IMR-90 (cell line): ENCODE results near the gene PIAS1. TPM values are rescaled to one million over a fixed set of nuclear protein-coding genes. Genes with fewer than 3 reads are reported as not detected.

Experiments used
- ATAC-seq: fragments of 200-7000 bp; cut with Tn5 transposase; 2 replicates; pipeline ENCODE4 v1.9.1; 2020; ENCODE audit warnings: low read depth, mild to moderate bottlenecking, moderate library complexity
- BruUV-seq: library from RNA; stranded (reverse); fragments of 400-500 nt; replicated peaks from 2 replicates; lab custom pipeline; 2021; lab: Mats Ljungman, UMichigan
- CTCF ChIA-PET: fragments of 300-600 bp; formaldehyde crosslinking; extraction: SDS; loops from one replicate; lab custom pipeline; 2021; ENCODE audit warnings: antibody characterized with exemption; lab: Yijun Ruan, JAX
- POLR2A ChIA-PET: fragments of 300-600 bp; sonication (Branson Sonifier 250); formaldehyde crosslinking; loops from one replicate; lab custom pipeline; 2022; ENCODE audit warnings: antibody characterized with exemption; ENCODE audit not compliant: unreplicated experiment; lab: Charles Lee
- DNase-seq: peaks from one replicate; pipeline ENCODE4 v3.0.0; 2013
- H2AFZ ChIP-seq: replicated peaks from 2 replicates; pipeline ENCODE3; 2013; ENCODE audit warnings: low read length, mild to moderate bottlenecking; ENCODE audit not compliant: poor library complexity
- H2AK5ac ChIP-seq: 2 replicates; pipeline ENCODE4 v1.6.1; 2013; ENCODE audit warnings: low read depth, low read length, inconsistent platforms
- H2AK9ac ChIP-seq: replicated peaks from 2 replicates; pipeline ENCODE3; 2013; ENCODE audit warnings: mild to moderate bottlenecking, low read depth, low read length, moderate library complexity; ENCODE audit not compliant: poor library complexity
- H2BK120ac ChIP-seq: 2 replicates; pipeline ENCODE4 v1.6.1; 2013; ENCODE audit warnings: low read depth, low read length, inconsistent platforms
- H2BK15ac ChIP-seq: 3 replicates; pipeline ENCODE4 v1.6.1; 2013; ENCODE audit warnings: low read depth, low read length, inconsistent platforms
- H2BK20ac ChIP-seq: 2 replicates; pipeline ENCODE4 v1.6.1; 2013; ENCODE audit warnings: low read depth, mild to moderate bottlenecking, inconsistent platforms, low read length, moderate library complexity
- H2BK5ac ChIP-seq: 2 replicates; pipeline ENCODE4 v1.6.1; 2013; ENCODE audit warnings: mild to moderate bottlenecking, low read depth, low read length, inconsistent platforms; ENCODE audit not compliant: poor library complexity, severe bottlenecking
- H3K14ac ChIP-seq: replicated peaks from 2 replicates; pipeline ENCODE4 v1.6.1; 2013; ENCODE audit warnings: low read depth, low read length, inconsistent platforms
- H3K18ac ChIP-seq: 2 replicates; pipeline ENCODE4 v1.6.1; 2013; ENCODE audit warnings: low read depth, low read length, control low read depth
- H3K23ac ChIP-seq: 2 replicates; pipeline ENCODE4 v1.6.1; 2013; ENCODE audit warnings: low read depth, low read length, inconsistent platforms
- H3K27ac ChIP-seq: 2 replicates; pipeline ENCODE4 v1.5.1; 2013; ENCODE audit warnings: mild to moderate bottlenecking, control low read depth, low read length; ENCODE audit not compliant: insufficient read depth
- H3K27me3 ChIP-seq: 2 replicates; pipeline ENCODE4 v1.6.1; 2013; ENCODE audit warnings: low read length; ENCODE audit not compliant: control insufficient read depth, insufficient read depth
- H3K36me3 ChIP-seq: 2 replicates; pipeline ENCODE4 v1.6.1; 2013; ENCODE audit warnings: low read length, mixed read lengths; ENCODE audit not compliant: control insufficient read depth, insufficient read depth
- H3K4ac ChIP-seq: 2 replicates; pipeline ENCODE4 v1.6.1; 2013; ENCODE audit warnings: low read depth, low read length, inconsistent platforms
- H3K4me1 ChIP-seq: 2 replicates; pipeline ENCODE4 v1.6.1; 2013; ENCODE audit warnings: low read length, mixed read lengths; ENCODE audit not compliant: control insufficient read depth, insufficient read depth
- H3K4me2 ChIP-seq: 2 replicates; pipeline ENCODE4 v1.6.1; 2013; ENCODE audit warnings: low read depth, mild to moderate bottlenecking, control low read depth, low read length, moderate library complexity
- H3K4me3 ChIP-seq: 2 replicates; pipeline ENCODE4 v1.5.1; 2013; ENCODE audit warnings: low read depth, mild to moderate bottlenecking, control low read depth, low read length, moderate library complexity; ENCODE audit not compliant: insufficient read depth
- H3K56ac ChIP-seq: 2 replicates; pipeline ENCODE4 v1.6.1; 2013; ENCODE audit warnings: low read length, inconsistent platforms; ENCODE audit not compliant: insufficient read depth; ENCODE audit errors: extremely low read depth
- H3K79me1 ChIP-seq, 2 experiments: 2 replicates each; pipeline ENCODE4 v1.6.1; 2013; ENCODE audit warnings: low read length in 2 of 2, inconsistent platforms in 1 of 2, low read depth in 1 of 2
- H3K9ac ChIP-seq: 2 replicates; pipeline ENCODE4 v1.6.1; 2013; ENCODE audit warnings: low read depth, low read length, control low read depth
- H3K9me1 ChIP-seq: 2 replicates; pipeline ENCODE4 v1.6.1; 2013; ENCODE audit warnings: low read length, inconsistent platforms; ENCODE audit not compliant: insufficient read depth
- H3K9me3 ChIP-seq: 2 replicates; pipeline ENCODE4 v1.6.1; 2013; ENCODE audit warnings: low read length; ENCODE audit not compliant: control insufficient read depth, insufficient read depth
- H4K20me1 ChIP-seq: 2 replicates; pipeline ENCODE4 v1.6.1; 2013; ENCODE audit warnings: low read length, inconsistent platforms; ENCODE audit not compliant: insufficient read depth
- H4K5ac ChIP-seq: 2 replicates; pipeline ENCODE4 v1.6.1; 2013; ENCODE audit warnings: mild to moderate bottlenecking, low read depth, low read length, control low read depth
- H4K8ac ChIP-seq, 2 experiments: 2 replicates each; pipeline ENCODE4 v1.6.1; 2013; ENCODE audit warnings: low read depth in 2 of 2, low read length in 2 of 2, control low read depth in 1 of 2, inconsistent platforms in 1 of 2
- H4K91ac ChIP-seq: 2 replicates; pipeline ENCODE4 v1.6.1; 2013; ENCODE audit warnings: low read depth, low read length, inconsistent platforms; ENCODE audit not compliant: insufficient read depth
- CEBPB ChIP-seq: IDR thresholded peaks from 2 replicates; pipeline ENCODE4 v1.6.1; 2012; ENCODE audit warnings: low read depth, low read length, improper control_type of control experiment
- MAZ ChIP-seq: IDR thresholded peaks from 2 replicates; pipeline ENCODE4 v1.6.1; 2012; ENCODE audit warnings: low read depth, mild to moderate bottlenecking, low read length, improper control_type of control experiment, moderate library complexity, borderline replicate concordance
- MXI1 ChIP-seq: IDR thresholded peaks from 2 replicates; pipeline ENCODE4 v1.6.1; 2012; ENCODE audit warnings: low read depth, mild to moderate bottlenecking, low read length, moderate library complexity, borderline replicate concordance
- NFE2L2 ChIP-seq: fragments of 150-350 bp; IDR thresholded peaks from 2 replicates; pipeline ENCODE4 v1.6.1; 2016; ENCODE audit warnings: low read depth, mild to moderate bottlenecking, low read length
- POLR2A ChIP-seq: IDR thresholded peaks from 2 replicates; pipeline ENCODE4 v1.6.1; 2012; ENCODE audit warnings: mild to moderate bottlenecking, low read depth, low read length
- RCOR1 ChIP-seq: IDR thresholded peaks from 2 replicates; pipeline ENCODE4 v1.6.1; 2012; ENCODE audit warnings: mild to moderate bottlenecking, low read length, improper control_type of control experiment; ENCODE audit not compliant: insufficient replicate concordance
- RFX5 ChIP-seq: IDR thresholded peaks from 2 replicates; pipeline ENCODE4 v1.8.0; 2012; ENCODE audit warnings: low read depth, mild to moderate bottlenecking, low read length, moderate library complexity
- WGBS, 2 experiments: methylation state at CpG; one replicate each; pipeline versions ENCODE4 v1.1.5 to v1.1.7; 2013; ENCODE audit warnings: missing lambda C conversion rate in 2 of 2; ENCODE audit not compliant: insufficient read length in 1 of 2; ENCODE audit errors: extremely low coverage in 2 of 2; 5-methylcytosine and 5-hydroxymethylcytosine counted together
- dilution Hi-C: fragments of 300-500 bp; cut with HindIII; formaldehyde crosslinking; loops from one replicate; pipeline ENCODE4 v1.14.3; 2018; ENCODE audit warnings: low sequenced_read_pairs; ENCODE audit not compliant: unreplicated experiment
- in situ Hi-C: fragments of 300-500 bp; cut with MboI; formaldehyde crosslinking; loops from 3 replicates; pipeline ENCODE4 v1.14.3; 2019; ENCODE audit warnings: low sequenced_read_pairs, inconsistent platforms, mixed read lengths
- intact Hi-C: fragments of 100-400 bp; cut with micrococcal nuclease; formaldehyde crosslinking; loops from 2 replicates; pipeline ENCODE4 v1.10.0; 2022
- polyA plus RNA-seq, 3 experiments: library from polyadenylated mRNA; depleted of rRNA; stranded (reverse); fragments of >200 nt; gene quantifications; 2 replicates each; pipeline ENCODE4 v1.2.3, GENCODE V29; 2012; ENCODE audit warnings: low replicate concordance in 1 of 3
- total RNA-seq: library from RNA; depleted of rRNA; stranded (reverse); fragments of >200 nt; gene quantifications from 2 replicates; pipeline ENCODE4 v1.2.3, GENCODE V29; 2012

Gene PIAS1
- total and polyA plus RNA-seq, 2 of the 4 experiments (the other 2 are of a cell fraction) = 20.0 to 63.6 TPM

DNA sequence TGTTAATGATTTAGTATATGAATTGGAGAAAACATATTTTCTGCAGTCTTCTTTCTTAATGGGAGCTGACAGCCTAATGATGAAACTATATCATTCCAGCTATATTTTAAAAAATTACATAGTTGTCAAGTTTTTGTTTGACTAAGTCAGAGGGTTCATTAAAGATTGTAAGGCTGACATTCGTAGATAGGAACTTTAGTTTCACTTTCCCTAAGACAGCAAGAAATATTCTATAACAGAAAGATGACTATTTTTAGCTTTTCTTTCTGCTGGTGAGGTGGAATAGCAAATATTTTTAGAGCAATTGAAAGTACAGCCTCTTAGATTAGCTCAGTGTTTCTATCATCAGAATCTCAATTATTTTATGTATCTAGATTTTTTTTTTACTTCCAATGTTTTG lies 60.2 kb downstream of the PIAS1 start:
- H2BK120ac ChIP-seq = no peak overlapping the region
- H2BK20ac ChIP-seq = no peak overlapping the region
- peaks cover 23 to 48% of the 10 kb centered on the region in 2 experiments for H3K79me1 ChIP-seq
- H2AFZ ChIP-seq = no peak overlapping the region
- ChIA-PET CTCF (no interaction called here), POLR2A (no interaction called here)
- H2AK9ac ChIP-seq = no peak overlapping the region
- H3K4ac ChIP-seq = no peak overlapping the region
- H3K27ac ChIP-seq = no peak overlapping the region; the same call in 1 of the 2 replicates
- no peaks in the 10 kb centered on the region for H3K9me3 ChIP-seq
- H3K14ac ChIP-seq = no peak overlapping the region
- no peak overlapping the region for H4K5ac ChIP-seq
- DNase-seq (peak; percentile 54), ATAC-seq (peak; percentile 57; the same call in 1 of the 2 replicates)
- in situ Hi-C loops (no loop called here), dilution Hi-C loops (no loop called here), intact Hi-C loops (no loop called here)
- no peak overlapping the region for H2AK5ac ChIP-seq
- peak overlapping the region; percentile 83 for H3K4me2 ChIP-seq
- no CpG with 5 or more reads among the region's 1 CpG for WGBS, 2 experiments
- TF ChIP-seq CEBPB = no peak
- no peak for TF ChIP-seq RFX5
- TF ChIP-seq POLR2A = no peak
- no peak for TF ChIP-seq MAZ
- TF ChIP-seq RCOR1 = no peak
- no peak for TF ChIP-seq NFE2L2
- no peak for TF ChIP-seq MXI1
- H3K4me1 ChIP-seq = no peaks in the 10 kb centered on the region
- H3K36me3 ChIP-seq = no peaks in the 10 kb centered on the region
- no peak overlapping the region for H4K91ac ChIP-seq
- peak overlapping the region; percentile 24 for H3K4me3 ChIP-seq
- no peak overlapping the region for H2BK15ac ChIP-seq
- H4K20me1 ChIP-seq = peaks cover 24% of the 10 kb centered on the region; the same call in 1 of the 2 replicates
- no TSS peak for BruUV-seq
- H3K56ac ChIP-seq = no peak overlapping the region
- H3K27me3 ChIP-seq = no peaks in the 10 kb centered on the region
- H3K9ac ChIP-seq = 0 out of 2 replicates have a peak overlapping the region, but pooled peaks have one; percentile 50
- no peak overlapping the region for H3K18ac ChIP-seq
- H3K9me1 ChIP-seq = no peaks in the 10 kb centered on the region
- peak overlapping the region; percentile 81 for H2BK5ac ChIP-seq
- H3K23ac ChIP-seq = no peak overlapping the region
- no peak overlapping the region; a peak in 1 of 4 replicates for H4K8ac ChIP-seq
